NCI-H1417 (cell line): ENCODE data around the gene JOSD2.
A peak's percentile ranks its signal among the peaks of the same experiment; 100 is the strongest.
"Not testable (repeated sequence)": the region's sequence is repeated elsewhere in the genome, so short reads cannot be mapped to it uniquely, and the experiment has no call there.

ENCODE experiments used
- DNase-seq, 3 experiments: peaks; one replicate each; lab custom pipeline; 2025; lab: John Stamatoyannopoulos, UW

JOSD2 gene

DNA sequence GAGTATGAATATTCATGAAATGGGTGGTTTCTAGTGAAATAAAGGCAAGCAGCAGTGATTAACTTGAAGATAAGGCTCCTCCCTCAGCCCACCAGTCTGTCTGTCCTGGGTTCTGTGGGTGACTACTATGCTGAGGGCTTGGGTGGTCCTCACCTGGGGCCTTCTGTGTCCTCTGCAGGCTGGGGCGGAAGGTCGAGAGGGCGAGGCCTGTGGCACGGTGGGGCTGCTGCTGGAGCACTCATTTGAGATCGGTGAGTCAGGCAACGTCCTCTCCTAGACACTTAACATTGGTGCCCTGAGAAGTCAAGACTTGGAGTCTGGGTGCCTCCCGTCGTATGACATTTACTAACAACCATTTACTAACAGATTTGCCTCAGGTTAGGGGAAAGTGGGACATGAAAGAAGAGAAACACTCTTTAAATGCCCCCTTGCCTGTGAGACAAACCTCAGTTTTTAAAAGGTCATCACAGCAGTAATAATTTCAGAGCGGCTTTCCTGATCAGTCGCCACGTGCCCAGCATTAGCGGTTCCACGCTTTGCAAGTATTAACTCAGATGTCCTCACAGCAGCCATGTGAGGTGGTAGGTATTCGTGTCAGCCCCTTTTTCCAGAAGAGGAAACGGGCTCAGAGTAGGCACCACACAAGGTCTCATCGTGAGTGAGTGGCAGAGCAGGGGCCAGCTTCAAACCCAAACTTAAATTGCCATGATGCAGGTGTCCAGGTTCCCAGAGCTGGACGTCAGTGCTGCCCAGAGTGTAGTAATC lies 33.1 kb downstream of the JOSD2 start:
- no peak for DNase-seq

DNA sequence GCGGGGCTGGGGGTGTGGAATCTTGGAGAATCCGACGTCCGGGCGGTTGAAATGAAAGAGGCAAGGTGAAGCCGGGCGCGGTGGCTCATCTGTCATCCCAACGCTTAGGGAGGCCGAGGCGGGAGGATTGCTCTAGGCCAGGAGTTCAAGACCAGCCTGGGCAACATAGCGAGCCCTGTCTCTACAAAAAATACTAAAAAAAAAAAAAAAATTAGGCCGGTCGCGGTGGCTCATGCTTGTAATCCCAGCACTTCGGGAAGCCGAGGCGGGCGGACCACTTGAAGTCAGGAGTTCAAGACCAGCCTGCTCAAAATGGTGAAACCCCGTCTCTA lies 34.1 kb downstream of the JOSD2 start:
- DNase-seq: no peak

DNA sequence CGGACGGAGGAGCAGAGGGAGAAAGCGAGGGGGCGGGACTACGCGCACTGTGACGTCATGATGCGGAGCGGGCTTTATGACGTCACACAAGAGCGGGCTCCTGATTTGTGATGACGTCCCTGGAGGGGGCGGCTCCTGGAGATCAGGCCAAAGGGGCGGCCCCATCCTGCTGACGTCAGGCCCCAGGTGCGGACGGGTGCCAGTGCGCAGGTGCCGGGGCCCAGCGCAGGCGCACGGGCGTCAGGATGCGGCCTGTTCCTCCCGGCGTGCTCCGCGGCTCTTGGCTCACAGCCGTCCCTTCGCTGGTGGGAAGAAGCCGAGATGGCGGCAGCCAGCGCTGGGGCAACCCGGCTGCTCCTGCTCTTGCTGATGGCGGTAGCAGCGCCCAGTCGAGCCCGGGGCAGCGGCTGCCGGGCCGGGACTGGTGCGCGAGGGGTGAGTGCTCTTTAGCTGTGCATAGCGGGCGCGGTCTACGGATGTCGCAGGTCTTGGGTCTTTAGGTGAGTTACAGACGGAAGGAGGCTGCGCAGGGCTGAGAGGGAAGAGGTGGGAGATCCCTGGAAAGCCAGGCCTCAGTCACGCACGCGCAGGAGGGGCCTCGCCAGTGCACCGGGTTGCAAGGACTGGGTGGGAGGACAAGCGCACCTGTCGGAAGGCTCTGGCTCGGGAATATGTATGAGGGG lies 34.6 kb downstream of the JOSD2 start, which contains the start of the genes EMC10 and GARIN5A:
Gene EMC10, plus strand, starts transcription at position 284 of the 683 bp plus-strand sequence. Its CDS starts 38 bp downstream, at position 322.
Gene GARIN5A, minus strand, starts transcription at position 625 of the 683 bp plus-strand sequence. Its CDS starts 460 bp downstream, at position 165.
- DNase-seq: peak; percentile 71 to 89 (median 76)

DNA sequence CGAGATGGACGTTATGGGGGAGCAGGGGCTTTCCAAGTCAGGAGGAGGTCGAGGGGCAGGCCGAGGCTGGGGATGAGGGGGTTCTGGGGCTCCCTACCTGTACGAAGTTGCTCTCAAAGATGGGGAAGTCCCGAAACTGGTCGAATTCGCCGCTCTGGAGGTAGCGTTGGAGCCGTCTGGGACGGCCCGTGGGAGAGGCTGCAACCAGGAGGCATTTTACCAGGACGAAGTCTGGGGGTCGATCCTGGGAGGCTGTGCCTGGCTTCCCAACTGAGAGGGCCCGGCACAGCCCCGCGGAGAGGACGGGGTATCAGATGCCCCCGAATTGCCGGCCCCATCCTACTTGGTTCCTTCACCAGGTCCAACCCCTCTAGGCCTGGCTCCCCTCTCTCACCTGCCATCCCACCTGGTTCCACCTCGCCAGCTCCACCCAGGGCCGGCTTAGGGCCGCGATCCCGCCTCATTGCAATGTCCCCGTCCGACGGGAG lies 35.2 kb downstream of the JOSD2 start:
- no peak for DNase-seq

DNA sequence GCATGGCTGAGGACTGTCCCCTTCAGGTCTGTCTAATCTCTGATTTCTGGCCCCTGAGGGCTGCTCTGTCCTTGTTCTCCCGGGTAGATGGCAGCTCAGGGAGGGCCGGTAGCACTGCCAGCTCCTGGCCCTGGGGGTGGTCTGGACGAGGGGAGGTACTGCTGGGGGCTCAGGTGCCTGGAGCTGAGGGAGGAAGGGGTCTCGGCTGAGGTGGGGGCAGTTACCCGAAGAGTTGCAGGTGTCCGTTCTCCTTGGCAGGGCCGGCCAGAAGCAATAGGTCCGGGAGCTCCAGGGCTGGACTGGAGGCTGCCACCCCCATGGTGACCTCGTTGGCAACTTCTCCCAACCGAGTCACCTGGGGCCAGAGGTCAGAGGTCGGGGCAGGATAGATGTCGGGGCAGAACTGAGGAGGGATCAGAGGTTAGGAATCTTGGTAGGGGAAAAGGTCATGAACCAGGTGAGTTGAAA lies 35.9 kb downstream of the JOSD2 start:
- DNase-seq: no peak

DNA sequence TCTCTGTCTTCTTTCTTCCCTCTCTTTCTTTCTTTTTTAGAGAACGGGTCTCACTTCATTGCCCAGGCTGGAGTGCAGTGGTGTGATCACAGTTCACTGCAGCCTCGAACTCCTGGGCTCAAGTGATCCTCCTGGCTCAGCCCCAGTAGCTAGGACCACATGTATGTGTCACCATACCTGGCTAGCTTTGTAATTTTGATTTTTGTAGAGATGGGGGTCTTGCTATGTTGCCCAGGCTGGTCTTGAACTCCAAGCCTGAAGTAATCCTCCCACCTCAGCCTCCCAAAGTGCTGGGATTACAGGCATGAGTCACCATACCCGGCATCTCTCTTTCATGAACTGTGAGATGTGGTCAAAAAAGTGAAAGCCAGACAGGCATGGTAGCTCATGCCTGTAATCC lies 37.7 kb downstream of the JOSD2 start:
- not testable (repeated sequence) for DNase-seq

DNA sequence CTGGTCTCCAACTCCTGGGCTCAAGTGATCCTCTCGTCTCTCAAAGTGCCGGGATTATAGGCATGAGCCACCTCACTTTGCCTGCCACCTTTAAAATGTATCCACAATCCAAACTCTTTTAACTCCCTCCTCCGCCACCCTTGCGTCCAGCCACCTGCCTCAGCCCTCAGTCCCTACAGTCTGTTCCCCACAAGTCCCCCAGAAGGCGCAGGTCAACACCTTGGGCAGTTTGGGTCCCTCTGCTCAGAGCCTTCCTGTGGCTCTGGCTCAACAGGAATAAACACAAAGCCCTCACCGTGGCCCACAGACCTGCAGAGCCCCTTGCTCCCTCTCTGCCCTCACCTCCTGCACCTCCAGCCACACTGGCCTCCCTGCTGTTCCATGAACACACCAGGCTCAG lies 42.2 kb downstream of the JOSD2 start:
- DNase-seq: no peak

DNA sequence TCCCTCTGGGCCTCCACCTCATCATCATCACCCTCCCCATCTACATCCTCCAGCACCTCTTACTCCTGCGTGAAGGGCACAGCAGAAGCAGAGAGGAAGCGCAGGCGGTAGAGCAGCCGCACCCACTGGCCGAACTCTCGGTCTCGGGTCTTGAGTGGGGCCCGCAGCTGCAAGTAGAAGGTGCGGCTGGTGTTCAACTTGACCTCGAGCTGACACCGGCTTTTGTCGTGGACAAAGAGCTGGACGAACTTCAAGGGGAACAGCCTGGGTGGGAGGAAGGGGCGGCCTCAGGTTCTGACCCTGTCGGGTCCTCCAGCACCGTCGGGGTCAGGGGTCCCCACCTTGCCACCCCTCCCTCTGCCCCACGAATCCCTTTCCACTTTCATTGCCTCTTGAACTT lies 43.4 kb downstream of the JOSD2 start:
- DNase-seq: no peak

DNA sequence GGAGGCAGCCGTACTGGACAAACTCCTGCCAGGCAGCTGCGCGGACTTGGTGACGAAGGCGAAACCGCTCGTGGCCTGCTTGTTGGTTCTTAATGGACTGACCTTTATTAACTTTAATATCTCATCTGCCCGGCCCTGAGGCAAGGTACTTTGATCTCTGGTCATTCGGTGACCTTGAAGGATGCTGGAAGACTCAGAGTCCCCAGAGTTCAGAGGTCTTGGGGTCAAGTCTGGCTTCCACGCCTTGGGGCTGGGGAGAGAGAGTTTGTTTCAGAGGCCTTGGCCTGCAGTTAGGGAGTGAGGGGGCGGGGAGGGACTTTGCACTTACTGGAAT lies 44.3 kb downstream of the JOSD2 start:
- no peak for DNase-seq

DNA sequence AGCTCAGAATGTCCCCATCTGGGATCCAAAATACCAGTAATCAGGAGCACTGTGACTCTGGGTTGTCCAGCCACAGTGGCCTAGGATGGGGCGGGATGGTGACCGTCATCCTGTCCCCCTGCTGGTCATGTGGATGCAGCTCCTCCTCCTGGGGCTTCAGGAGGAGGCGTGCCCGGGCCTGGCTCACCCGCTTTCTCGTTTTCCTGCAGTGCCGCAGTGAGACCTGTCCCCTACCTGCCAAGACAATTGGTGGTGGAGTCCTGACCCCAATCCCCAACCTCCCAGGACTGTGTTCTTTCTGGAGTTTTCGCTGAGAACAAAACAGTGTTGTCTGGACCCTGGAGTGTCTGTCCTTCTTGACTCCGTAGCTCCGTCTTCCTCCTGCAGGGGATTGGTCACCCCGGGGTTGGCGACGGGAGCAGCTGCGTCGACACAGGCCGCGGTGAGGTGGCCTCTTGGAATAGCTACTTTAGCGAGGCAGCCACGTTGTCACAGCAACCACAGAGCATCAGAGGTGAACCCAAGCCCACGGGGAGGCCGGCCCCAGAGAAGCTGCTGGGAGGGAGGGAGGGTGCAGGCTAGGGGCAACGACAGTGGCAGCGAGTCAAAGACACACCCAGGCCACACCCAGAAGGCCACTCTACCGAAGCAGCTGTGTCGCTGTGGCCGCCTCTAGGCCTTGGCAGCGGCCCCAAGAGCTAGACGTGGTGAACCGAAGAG lies 44.8 kb downstream of the JOSD2 start:
- DNase-seq: peak; percentile 54 to 92 (median 88)

DNA sequence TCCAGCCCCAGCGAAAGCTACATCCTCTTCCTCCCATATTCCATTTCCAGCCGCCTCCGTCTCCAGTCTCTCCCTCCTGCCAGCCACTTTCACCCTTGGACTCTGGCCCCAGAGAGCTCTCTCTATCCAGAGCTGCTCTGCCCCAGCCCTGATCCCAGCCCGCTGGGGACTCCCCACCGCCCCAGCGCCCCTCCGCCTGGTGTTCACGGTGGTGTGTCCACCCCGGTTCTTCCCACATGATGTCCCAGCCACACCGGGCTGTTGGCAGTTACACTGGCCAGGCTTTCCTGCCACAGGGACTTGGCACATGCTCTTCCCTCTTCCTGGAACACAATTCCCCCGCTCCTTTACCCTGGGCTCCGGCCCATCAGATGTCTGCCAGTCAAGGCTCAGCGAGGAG lies 46.0 kb downstream of the JOSD2 start:
- DNase-seq: no peak

DNA sequence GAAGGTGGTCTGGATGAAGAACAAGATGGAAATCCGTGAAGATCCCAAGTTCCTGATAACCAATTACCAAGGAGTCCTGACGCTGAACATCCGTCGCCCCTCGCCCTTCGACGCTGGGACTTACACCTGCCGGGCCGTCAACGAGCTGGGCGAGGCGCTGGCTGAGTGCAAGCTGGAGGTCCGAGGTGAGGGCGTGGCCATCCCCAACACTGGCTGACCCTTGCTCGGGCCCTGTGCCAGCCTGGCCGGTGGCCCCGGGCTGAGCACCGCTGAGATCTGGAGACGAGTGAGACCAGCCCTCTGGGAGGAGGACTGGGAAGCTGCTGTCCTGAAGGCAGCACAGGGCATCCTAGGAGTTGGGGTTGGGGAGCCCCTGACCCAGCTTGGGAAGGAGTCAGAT lies 46.6 kb downstream of the JOSD2 start:
- no peak for DNase-seq

DNA sequence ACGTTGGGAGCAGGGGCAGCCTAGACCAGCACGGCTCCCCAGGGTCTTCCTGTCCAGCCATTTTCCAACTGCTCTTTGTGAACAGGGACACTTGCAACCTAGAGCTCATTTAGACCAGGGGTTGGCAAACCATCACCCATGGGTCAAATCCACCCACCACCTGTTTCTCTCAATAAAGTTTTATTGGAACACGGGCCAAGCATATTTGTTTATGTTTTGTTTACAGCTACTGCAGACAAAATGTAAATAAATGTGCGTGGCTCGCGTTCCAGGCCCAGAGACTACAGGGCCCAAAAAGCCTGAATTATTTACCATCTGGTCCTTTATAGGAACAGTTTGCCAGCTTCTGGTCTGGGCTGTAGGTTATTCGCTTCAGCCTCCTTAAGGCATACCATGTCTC lies 48.0 kb downstream of the JOSD2 start:
- no peak for DNase-seq

DNA sequence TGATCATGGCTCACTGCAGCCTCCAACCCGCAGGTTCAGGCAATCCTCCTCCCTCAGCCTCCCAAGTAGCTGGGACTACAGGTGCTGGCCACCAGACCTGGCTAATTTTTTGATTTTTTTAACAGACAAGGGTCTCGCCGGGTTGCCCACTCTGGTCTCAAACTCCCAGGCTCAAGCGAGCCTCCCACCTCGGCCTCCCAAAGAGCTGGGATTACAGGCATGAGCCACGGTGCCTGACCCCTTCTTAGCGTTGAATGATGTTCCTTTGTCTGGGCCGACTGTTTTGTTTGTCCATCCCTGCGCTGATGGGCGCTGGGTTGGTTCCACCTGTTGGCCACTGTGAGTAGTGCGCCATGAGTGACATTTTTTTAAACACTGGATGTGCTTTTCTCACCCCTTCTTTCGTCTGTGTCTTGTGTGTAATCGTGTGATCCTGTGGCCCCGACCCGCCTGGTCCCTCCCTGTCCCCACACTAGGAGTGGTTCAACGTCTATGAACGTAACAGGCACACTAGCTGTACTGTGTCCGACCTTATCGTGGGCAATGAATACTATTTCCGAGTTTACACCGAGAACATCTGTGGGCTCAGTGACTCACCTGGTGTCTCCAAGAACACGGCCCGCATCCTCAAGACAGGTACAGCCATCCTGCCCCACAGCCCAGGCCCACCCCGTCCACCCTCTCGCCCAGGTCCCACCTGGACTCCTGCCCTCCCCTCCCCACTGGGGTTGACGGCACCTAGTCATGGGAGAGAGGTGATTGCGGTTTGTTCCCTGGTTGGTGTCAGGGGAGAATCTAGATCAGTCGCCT lies 49.7 kb downstream of the JOSD2 start:
- peak; percentile 54 to 87 (median 71) for DNase-seq

DNA sequence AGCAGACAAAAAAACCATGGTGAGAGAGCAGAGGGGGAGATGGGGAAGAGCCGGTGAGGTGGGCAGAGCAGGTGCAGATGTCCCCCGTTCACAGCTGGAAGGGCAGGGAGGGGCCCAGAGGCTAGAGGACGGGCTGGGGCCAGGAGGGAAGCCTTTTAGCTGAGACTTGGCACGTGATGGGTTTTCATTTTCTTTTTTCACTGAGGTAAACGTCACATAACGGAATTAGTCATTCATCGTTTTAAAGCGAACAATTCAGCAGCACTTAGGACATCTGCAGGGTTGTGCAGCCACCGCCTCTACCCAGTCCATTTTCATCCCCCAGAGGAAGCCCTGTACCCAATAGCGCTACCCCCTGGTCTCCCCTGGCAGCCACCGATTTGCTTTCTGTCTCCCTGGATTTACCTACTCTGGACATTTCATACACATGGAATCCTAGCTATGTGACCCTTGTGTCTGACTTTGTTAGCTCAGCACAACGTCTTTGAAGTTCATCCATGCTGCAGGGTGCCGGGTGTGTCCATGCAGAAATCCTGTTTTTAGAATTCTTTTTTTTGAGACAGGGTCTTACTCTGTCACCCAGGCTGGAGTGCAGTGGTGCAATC lies 50.7 kb downstream of the JOSD2 start:
- no peak for DNase-seq

DNA sequence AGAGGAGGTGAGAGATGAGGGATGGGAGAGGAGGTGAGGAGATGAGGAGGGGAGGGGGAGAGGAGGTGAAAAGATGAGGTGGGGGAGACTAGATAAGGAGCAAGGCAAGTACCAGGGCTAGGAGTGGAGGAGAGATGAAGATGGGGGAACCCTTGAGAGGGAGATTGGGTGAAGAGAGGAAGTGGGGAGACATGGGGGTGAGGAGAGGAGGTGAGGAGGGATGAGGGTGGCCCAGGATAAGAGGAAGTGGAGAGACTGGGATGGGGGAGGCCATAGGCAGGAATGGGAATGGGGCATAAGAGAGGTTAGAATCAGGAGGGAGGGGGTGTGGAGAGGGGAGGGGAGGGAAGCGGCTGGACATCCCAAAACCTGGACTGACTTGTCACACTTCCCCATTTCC lies 51.4 kb downstream of the JOSD2 start:
- DNase-seq: no peak

DNA sequence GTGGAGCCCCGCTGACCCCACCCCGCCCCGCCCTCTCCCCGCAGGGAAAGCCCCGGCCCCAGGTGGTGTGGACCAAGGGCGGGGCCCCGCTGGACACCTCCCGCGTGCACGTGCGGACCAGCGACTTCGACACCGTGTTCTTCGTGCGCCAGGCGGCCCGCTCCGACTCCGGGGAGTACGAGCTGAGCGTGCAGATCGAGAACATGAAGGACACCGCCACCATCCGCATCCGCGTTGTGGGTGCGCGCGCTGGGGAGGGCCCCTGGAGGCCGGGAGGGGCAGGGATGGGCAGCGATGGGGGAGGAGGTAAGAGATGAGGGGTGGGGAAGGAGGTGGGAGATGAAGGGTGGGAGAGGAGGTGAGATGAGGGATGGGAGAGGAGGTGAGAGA lies 51.9 kb downstream of the JOSD2 start:
- no peak for DNase-seq

DNA sequence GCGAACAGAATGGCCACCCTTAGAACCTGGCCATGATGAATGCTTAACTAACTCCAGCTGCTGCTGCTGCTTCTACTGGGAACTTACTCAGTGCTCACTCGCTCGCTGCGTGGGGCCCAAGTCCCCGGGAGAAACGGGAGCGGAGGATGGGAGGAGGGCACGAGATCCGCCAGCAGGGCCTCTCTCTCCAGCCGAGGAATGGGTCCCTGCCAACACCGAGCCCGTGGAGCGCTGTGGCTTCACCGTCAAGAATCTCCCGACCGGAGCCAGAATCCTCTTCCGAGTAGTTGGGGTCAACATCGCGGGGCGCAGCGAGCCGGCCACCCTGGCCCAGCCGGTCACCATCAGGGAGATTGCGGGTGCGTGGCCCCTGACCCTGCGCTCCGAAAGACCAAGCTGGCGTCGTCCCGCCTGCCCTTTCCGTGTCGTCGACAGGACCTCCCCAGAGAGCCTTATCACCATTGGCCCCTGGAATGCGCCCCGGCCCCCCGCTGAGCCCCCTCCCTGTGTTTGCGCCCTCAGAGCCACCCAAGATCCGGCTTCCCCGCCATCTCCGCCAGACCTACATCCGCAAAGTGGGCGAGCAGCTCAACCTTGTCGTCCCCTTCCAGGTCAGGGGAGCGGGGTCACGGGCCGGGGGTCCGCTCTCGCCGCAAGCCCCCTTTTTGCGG lies 52.5 kb downstream of the JOSD2 start:
- DNase-seq: no peak

DNA sequence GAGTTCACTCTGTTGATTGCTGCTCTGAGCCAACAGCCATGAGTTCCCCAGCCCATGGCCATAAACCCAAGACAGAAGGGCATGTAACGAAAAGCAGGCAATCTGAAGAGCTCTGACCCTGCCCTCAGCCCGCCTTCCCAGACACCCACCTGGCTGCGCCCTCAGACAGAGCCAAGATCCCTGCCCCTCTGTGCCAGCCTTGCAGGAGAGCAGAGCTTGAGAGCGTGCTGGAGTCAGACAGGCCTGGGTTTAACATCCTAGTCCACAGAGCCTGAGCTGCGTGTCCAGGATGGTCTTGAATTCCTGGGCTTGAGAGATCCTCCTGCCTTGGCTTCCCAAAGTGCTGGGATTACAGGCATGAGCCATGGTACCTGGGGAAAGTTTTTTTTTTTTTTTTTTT lies 53.7 kb downstream of the JOSD2 start:
- no peak for DNase-seq
